Endothelial cell of umbilical vein (primary cell): ENCODE data around the gene VEPH1. TPM values are rescaled to one million over a fixed set of nuclear protein-coding genes. Genes with fewer than 3 reads are reported as not detected.

Source experiments
- BruUV-seq: library from RNA; stranded (reverse); fragments of 400-500 nt; replicated peaks from 2 replicates; lab custom pipeline; 2021; lab: Mats Ljungman, UMichigan
- CTCF ChIA-PET: fragments of 300-600, 350-600 bp; sonication (Branson Sonifier 250); formaldehyde crosslinking; loops from one replicate; lab custom pipeline; 2021; ENCODE audit warnings: antibody characterized with exemption, inconsistent platforms; lab: Charles Lee
- POLR2A ChIA-PET: fragments of 300-600, 350-600 bp; sonication (Branson Sonifier 250); formaldehyde crosslinking; loops from one replicate; lab custom pipeline; 2021; ENCODE audit warnings: antibody characterized with exemption, inconsistent platforms; lab: Charles Lee
- DNase-seq: peaks from one replicate; pipeline ENCODE4 v3.0.0-alpha.2; 2011; ENCODE audit warnings: low read depth, low spot score
- FAIRE-seq: peaks from 2 replicates; lab custom pipeline; 2011; peaks lifted over from hg19 to GRCh38; lab: Jason Lieb, UNC
- H2AFZ ChIP-seq: 2 replicates; pipeline ENCODE4 v1.6.0; 2012; ENCODE audit warnings: low read depth, low read length, control low read depth, inconsistent platforms
- H3K27ac ChIP-seq: 2 replicates; pipeline ENCODE4 v1.5.1; 2011; ENCODE audit warnings: low read depth, mild to moderate bottlenecking, control low read depth, low read length, moderate library complexity; ENCODE audit not compliant: insufficient read depth
- H3K27me3 ChIP-seq, 2 experiments: 2 replicates each; pipeline versions ENCODE4 v1.6.0 to v1.6.1; 2011; ENCODE audit warnings: low read length in 2 of 2, mixed read lengths in 1 of 2; ENCODE audit not compliant: control insufficient read depth in 2 of 2, insufficient read depth in 2 of 2
- H3K36me3 ChIP-seq, 2 experiments: 2 replicates in 1 of 2; 3 replicates in 1 of 2; pipeline ENCODE4 v1.5.1; 2011; ENCODE audit warnings: low read length in 2 of 2, mild to moderate bottlenecking in 1 of 2, moderate library complexity in 1 of 2; ENCODE audit not compliant: control insufficient read depth in 2 of 2, insufficient read depth in 2 of 2; ENCODE audit errors: extremely low read depth in 1 of 2
- H3K4me1 ChIP-seq: 3 replicates; pipeline ENCODE4 v1.5.1; 2011; ENCODE audit warnings: mild to moderate bottlenecking, low read length; ENCODE audit not compliant: control insufficient read depth, insufficient read depth; ENCODE audit errors: extremely low read depth
- H3K4me2 ChIP-seq: 2 replicates; pipeline ENCODE4 v1.6.1; 2011; ENCODE audit warnings: low read length, control low read depth, mixed read lengths; ENCODE audit not compliant: insufficient read depth
- H3K4me3 ChIP-seq, 3 experiments: fragments of 200-600 bp in 1 of 3; sonication (generic), shearing (Covaris generic) in 1 of 3; replicated peaks in 1 of 3; 2 replicates each; pipeline ENCODE4 v1.5.1; 2011 to 2016; ENCODE audit warnings: control low read depth in 3 of 3, low read length in 3 of 3, mild to moderate bottlenecking in 2 of 3, inconsistent platforms in 1 of 3, low read depth in 1 of 3, moderate library complexity in 1 of 3; ENCODE audit not compliant: insufficient read depth in 1 of 3
- H3K79me2 ChIP-seq: 2 replicates; pipeline ENCODE4 v1.6.0; 2012; ENCODE audit warnings: low read length, inconsistent platforms; ENCODE audit not compliant: control insufficient read depth, insufficient read depth
- H3K9ac ChIP-seq: replicated peaks from 2 replicates; pipeline ENCODE3; 2011; ENCODE audit warnings: low read length, control low read depth; ENCODE audit not compliant: insufficient read depth; ENCODE audit errors: extremely low read depth
- H3K9me1 ChIP-seq: replicated peaks from 3 replicates; pipeline ENCODE4 v1.6.0; 2011; ENCODE audit warnings: mild to moderate bottlenecking, low read length; ENCODE audit not compliant: control insufficient read depth, insufficient read depth; ENCODE audit errors: extremely low read depth
- H3K9me3 ChIP-seq: replicated peaks from 2 replicates; pipeline ENCODE4 v1.5.1; 2012; ENCODE audit warnings: low read length, inconsistent platforms; ENCODE audit not compliant: control insufficient read depth, insufficient read depth
- H4K20me1 ChIP-seq: replicated peaks from 2 replicates; pipeline ENCODE3; 2011; ENCODE audit warnings: mild to moderate bottlenecking, low read length; ENCODE audit not compliant: control insufficient read depth, insufficient read depth; ENCODE audit errors: extremely low read depth
- CTCF ChIP-seq, 2 donors: IDR thresholded peaks; 1 replicate in 1 of 2; 2 replicates in 1 of 2; pipeline ENCODE4 v1.5.1; 2011; ENCODE audit warnings: low read length in 2 of 2, mild to moderate bottlenecking in 2 of 2, moderate library complexity in 2 of 2, control low read depth in 1 of 2, inconsistent platforms in 1 of 2, low read depth in 1 of 2; ENCODE audit not compliant: insufficient read depth in 1 of 2; ENCODE audit errors: extremely low read depth in 1 of 2
- EZH2 ChIP-seq: IDR thresholded peaks from 2 replicates; pipeline ENCODE4 v1.6.1; 2012; ENCODE audit warnings: borderline replicate concordance, low read depth, mild to moderate bottlenecking, moderate library complexity, low read length, inconsistent platforms; ENCODE audit not compliant: severe bottlenecking
- FOS ChIP-seq: IDR thresholded peaks from 2 replicates; pipeline ENCODE4 v1.6.1; 2011; ENCODE audit warnings: mild to moderate bottlenecking, low read length, moderate library complexity, borderline replicate concordance; ENCODE audit not compliant: insufficient read depth
- GATA2 ChIP-seq: IDR thresholded peaks from 2 replicates; pipeline ENCODE4 v1.7.0; 2011; ENCODE audit warnings: low read depth, mild to moderate bottlenecking, moderate library complexity, mixed read lengths, low read length; ENCODE audit not compliant: insufficient read length, insufficient read depth
- JUN ChIP-seq: IDR thresholded peaks from 2 replicates; pipeline ENCODE4 v1.6.1; 2011; ENCODE audit warnings: borderline replicate concordance, low read depth; ENCODE audit not compliant: insufficient read length, insufficient read depth
- MYC ChIP-seq: IDR thresholded peaks from one replicate; pipeline ENCODE4 v1.6.1; 2011; ENCODE audit warnings: mild to moderate bottlenecking, low read depth, low read length
- POLR2A ChIP-seq: IDR thresholded peaks from 2 replicates; pipeline ENCODE4 v1.6.1; 2012; ENCODE audit warnings: low read depth, mild to moderate bottlenecking, control low read depth, low read length
- POLR2AphosphoS5 ChIP-seq: IDR thresholded peaks from 2 replicates; pipeline ENCODE4 v1.6.1; 2012; ENCODE audit warnings: low read depth, mild to moderate bottlenecking, control low read depth, low read length, moderate library complexity; ENCODE audit not compliant: insufficient read depth
- dilution Hi-C: fragments of 300-500 bp; cut with MboI; formaldehyde crosslinking; loops from one replicate; pipeline ENCODE4 v1.15.0; 2019; ENCODE audit warnings: low sequenced_read_pairs; ENCODE audit not compliant: extremely low pct_ligation_motif_present
- intact Hi-C: fragments of 100-400 bp; cut with micrococcal nuclease; formaldehyde crosslinking; loops from one replicate; pipeline ENCODE4 v1.10.0; 2022
- polyA plus RNA-seq, 4 experiments: library from polyadenylated mRNA; depleted of rRNA in 3 of 4; stranded (reverse) in 3 of 4; unstranded in 1 of 4; fragments of >200 nt; gene quantifications; 2 replicates each; pipeline versions ENCODE4 v1.2.1 to v1.2.3, GENCODE V29; 2011 to 2012; ENCODE audit warnings: missing spikeins in 1 of 4
- total RNA-seq: library from RNA; stranded (reverse); gene quantifications from 2 replicates; pipeline ENCODE4 v1.2.3, GENCODE V29; 2021
- TF ChIP-seq, protein P1 (sequence below): IDR thresholded peaks from 2 replicates; pipeline ENCODE4 v1.6.1; 2011; ENCODE audit not compliant: insufficient read depth, insufficient read length

The VEPH1 gene
- total and polyA plus RNA-seq, 2 donors (not counting 3 experiments of a cell fraction or from before 2014, with no cell fraction given) = 42.9 to 136 TPM

GRCh38 chr3:157280786-157281185 is 222.4 kb downstream of the VEPH1 start:
- BruUV-seq = no TSS peak
- CTCF ChIA-PET = no interaction called here

More at GRCh38 chr3:157280786-157281185, 222.4 kb downstream of the VEPH1 start:
- TF ChIP-seq, protein P1, sequence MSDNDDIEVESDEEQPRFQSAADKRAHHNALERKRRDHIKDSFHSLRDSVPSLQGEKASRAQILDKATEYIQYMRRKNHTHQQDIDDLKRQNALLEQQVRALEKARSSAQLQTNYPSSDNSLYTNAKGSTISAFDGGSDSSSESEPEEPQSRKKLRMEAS = no peak
- no peak for TF ChIP-seq POLR2A
- no peak for TF ChIP-seq MYC
- no peak for TF ChIP-seq GATA2
- TF ChIP-seq JUN = no peak
- no peak for TF ChIP-seq CTCF (IDR thresholded peaks at IDR 0.05; ENCODE audit: extremely low read depth in 1 of 2, insufficient read depth in 1 of 2, low read depth in 1 of 2, low read length in 2 of 2)
- TF ChIP-seq POLR2AphosphoS5 = no peak
- TF ChIP-seq EZH2 = no peak
- no peak for TF ChIP-seq FOS
- Histone ChIP-seq H3K79me2 (no peaks in the 10 kb centered on the region), H4K20me1 (no peaks in the 10 kb centered on the region), H3K4me1 (peaks cover 55% of the 10 kb centered on the region), H3K9ac (no peak overlapping the region), H3K36me3 (peaks cover 0 to 4% of the 10 kb centered on the region in 2 experiments), H3K27me3 (no peaks in the 10 kb centered on the region), H3K27ac (no peak overlapping the region), H3K4me2 (no peak overlapping the region), H3K9me3 (no peaks in the 10 kb centered on the region), H2AFZ (no peak overlapping the region), H3K9me1 (no peaks in the 10 kb centered on the region), H3K4me3 (no peak overlapping the region)
- DNase-seq (no peak), FAIRE-seq (no peak)
- dilution Hi-C loops (no loop called here), intact Hi-C loops (loop anchor here (5.0 kb wide), 1 partner anchor 252 kb away; no protein-coding TSS in a partner anchor)
- POLR2A ChIA-PET = no interaction called here
